GM19099 (cell line): ENCODE results near the gene NKAIN2.

ENCODE experiments used
- POLR2A ChIP-seq: IDR thresholded peaks from 3 replicates; pipeline ENCODE4 v1.6.1; 2011; ENCODE audit warnings: low read depth; ENCODE audit not compliant: insufficient read length; ENCODE audit errors: extremely low read depth

NKAIN2 gene

DNA sequence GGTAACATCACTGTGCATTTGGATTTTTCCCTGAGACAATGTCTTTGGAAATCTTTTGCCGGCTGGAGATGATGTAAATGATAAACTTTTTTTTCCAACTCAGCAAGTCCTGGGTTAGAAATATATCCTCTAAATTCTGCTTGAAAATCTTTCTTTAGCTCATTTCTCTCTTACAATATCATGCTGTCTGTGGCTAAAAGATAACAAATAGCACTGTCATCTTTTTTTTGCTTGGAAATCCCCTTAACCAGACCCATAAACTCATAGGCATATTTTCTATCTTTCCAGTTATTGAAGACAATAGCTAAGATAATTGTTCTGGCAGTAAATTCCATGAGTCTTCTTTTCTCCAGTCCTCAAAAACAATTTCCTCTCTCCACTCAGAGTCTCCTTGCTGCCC is 481.5 kb downstream of the NKAIN2 start:
- no peak for TF ChIP-seq POLR2A

DNA sequence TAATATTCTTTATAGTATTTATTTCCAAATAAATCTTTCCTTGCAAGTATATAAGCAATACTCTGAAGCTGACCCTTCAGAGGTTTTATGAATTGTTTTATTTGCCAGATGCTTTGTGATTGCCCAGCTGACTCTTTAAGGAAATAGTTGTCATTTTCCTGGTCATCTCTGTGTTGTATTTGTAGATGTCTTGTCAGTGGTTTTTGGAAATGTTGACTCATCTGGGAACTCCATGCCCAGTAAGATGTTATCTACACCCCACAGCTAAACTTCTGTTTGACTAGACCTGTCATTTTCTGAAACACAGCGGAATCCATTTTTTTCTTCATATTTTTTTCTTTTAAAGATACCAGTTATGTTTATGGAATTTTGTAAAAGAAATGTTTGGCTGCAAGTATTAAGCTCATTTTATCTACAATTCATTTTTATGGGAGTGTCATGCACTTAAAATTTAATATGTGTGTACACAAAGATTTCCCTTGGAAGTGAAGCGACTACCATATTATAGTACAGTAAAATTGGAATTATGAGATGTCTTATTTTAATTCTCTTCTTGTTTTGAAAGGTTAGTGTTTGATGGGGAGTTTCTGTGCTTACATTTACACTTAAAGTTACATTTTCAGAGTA is 491.0 kb downstream of the NKAIN2 start:
- no peak for TF ChIP-seq POLR2A

- no peak for TF ChIP-seq POLR2A
Observed at GRCh38 chr6:124297507-124297906, 493.8 kb downstream of the NKAIN2 start.

- no peak for TF ChIP-seq POLR2A
Observed at GRCh38 chr6:124298730-124299129, 495.1 kb downstream of the NKAIN2 start.

- no peak for TF ChIP-seq POLR2A
Observed at GRCh38 chr6:124303971-124304370, 500.3 kb downstream of the NKAIN2 start.

- no peak for TF ChIP-seq POLR2A
Observed at GRCh38 chr6:124310139-124310538, 506.5 kb downstream of the NKAIN2 start.

- no peak for TF ChIP-seq POLR2A
Observed at GRCh38 chr6:124319410-124319809, 515.7 kb downstream of the NKAIN2 start.

DNA sequence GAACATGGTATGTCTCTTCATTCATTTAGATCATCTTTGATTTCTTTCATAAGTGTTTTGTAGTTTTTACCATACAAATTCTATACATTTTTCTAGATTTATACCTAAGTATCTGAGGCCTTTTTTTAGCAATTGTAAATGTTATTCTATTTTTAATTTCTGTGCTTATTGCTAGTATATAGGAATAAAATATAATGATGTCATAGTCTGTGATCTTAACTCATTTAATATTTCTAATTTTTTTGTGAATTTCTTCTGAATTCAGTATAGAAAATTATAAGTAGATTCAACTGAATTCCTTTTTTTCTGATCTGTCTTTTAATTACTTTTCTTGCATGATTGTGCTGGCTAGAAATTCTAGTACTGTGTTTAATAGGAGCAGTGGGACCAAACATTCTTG is 520.6 kb downstream of the NKAIN2 start:
- TF ChIP-seq POLR2A, result no peak

GRCh38 chr6:124330197-124330596 is 526.5 kb downstream of the NKAIN2 start:
- no peak for TF ChIP-seq POLR2A

- TF ChIP-seq POLR2A, result no peak
Observed at GRCh38 chr6:124334359-124334758, 530.7 kb downstream of the NKAIN2 start.

GRCh38 chr6:124339610-124340334 is 536.1 kb downstream of the NKAIN2 start:
- no peak for TF ChIP-seq POLR2A

- no peak for TF ChIP-seq POLR2A
Observed at GRCh38 chr6:124355146-124355545, 551.5 kb downstream of the NKAIN2 start.

- TF ChIP-seq POLR2A, result no peak
Observed at GRCh38 chr6:124356276-124356810, 552.7 kb downstream of the NKAIN2 start.

- no peak for TF ChIP-seq POLR2A
Observed at GRCh38 chr6:124356811-124357210, 553.1 kb downstream of the NKAIN2 start.

DNA sequence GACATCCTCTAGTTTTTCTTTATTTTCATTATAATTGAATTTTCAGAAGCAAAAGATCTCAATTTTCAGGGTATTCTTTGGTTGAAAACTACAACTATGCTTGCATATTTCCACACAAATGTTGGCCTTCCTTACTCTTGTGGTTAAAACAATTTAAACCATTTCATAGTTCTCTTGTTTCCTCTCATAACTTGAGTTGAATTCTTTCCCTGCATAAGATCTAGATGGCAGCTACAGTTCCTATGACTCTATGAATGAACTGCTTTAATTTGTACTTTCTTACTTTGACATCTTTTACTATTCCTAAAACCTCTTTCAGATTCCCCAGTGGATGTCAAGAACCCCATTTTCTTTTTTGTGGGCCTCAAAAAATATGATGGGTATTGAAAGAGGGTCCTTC is 564.5 kb downstream of the NKAIN2 start:
- TF ChIP-seq POLR2A, result no peak

- no peak for TF ChIP-seq POLR2A
Observed at GRCh38 chr6:124371974-124372475, 568.4 kb downstream of the NKAIN2 start.
